SJCRH30 (cell line): Measurements from ENCODE around the gene IGSF23. TPM values are rescaled to one million over a fixed set of nuclear protein-coding genes. Genes with fewer than 3 reads are reported as not detected.
"Not testable (repeated sequence)": the region's sequence is repeated elsewhere in the genome, so short reads cannot be mapped to it uniquely, and the experiment has no call there.

Experiments used
- DNase-seq, 2 experiments: peaks; one replicate each; pipeline ENCODE4 v3.0.0-alpha.2; 2015 to 2020
- H3K27ac ChIP-seq: fragments of 250-450 bp; sonication (Bioruptor Pico); 2 replicates; pipeline ENCODE4 v1.5.1; 2020; ENCODE audit warnings: mild to moderate bottlenecking, moderate library complexity
- H3K27me3 ChIP-seq: fragments of 250-450 bp; sonication (Bioruptor Pico); 2 replicates; pipeline ENCODE4 v1.5.1; 2020; ENCODE audit warnings: mild to moderate bottlenecking, moderate library complexity
- H3K36me3 ChIP-seq: fragments of 250-450 bp; sonication (Bioruptor Pico); 2 replicates; pipeline ENCODE4 v1.5.1; 2020; ENCODE audit warnings: mild to moderate bottlenecking, moderate library complexity
- H3K4me1 ChIP-seq: fragments of 250-450 bp; sonication (Bioruptor Pico); 2 replicates; pipeline ENCODE4 v1.5.1; 2020; ENCODE audit warnings: mild to moderate bottlenecking, moderate library complexity
- H3K4me3 ChIP-seq: fragments of 250-450 bp; sonication (Bioruptor Pico); 2 replicates; pipeline ENCODE4 v1.5.1; 2020; ENCODE audit warnings: mild to moderate bottlenecking, moderate library complexity
- H3K9me3 ChIP-seq: fragments of 250-450 bp; sonication (Bioruptor Pico); replicated peaks from 2 replicates; pipeline ENCODE4 v1.5.1; 2020; ENCODE audit warnings: mild to moderate bottlenecking, moderate library complexity
- total RNA-seq: library from RNA; depleted of rRNA; stranded (reverse); fragments of >200 nt; shearing (Covaris generic); gene quantifications from 2 replicates; pipeline ENCODE4 v1.2.3, GENCODE V29; 2014

Gene IGSF23
- total RNA-seq, 1 experiment from 2014 or later, result not detected

GRCh38 chr19:44596428-44597130, 16.8 kb upstream of the IGSF23 start:
- Histone ChIP-seq H3K9me3 (peaks cover 4% of the 10 kb centered on the region; the same call in 1 of the 2 replicates), H3K4me3 (no peak overlapping the region), H3K27me3 (no peaks in the 10 kb centered on the region; the same call in 1 of the 2 replicates), H3K4me1 (no peaks in the 10 kb centered on the region), H3K27ac (no peak overlapping the region), H3K36me3 (no peaks in the 10 kb centered on the region)
- DNase-seq, result no peak

GRCh38 chr19:44597131-44597491, 16.3 kb upstream of the IGSF23 start:
- no peak overlapping the region for H3K27ac ChIP-seq
- H3K4me3 ChIP-seq, result no peak overlapping the region
- H3K9me3 ChIP-seq, result peaks cover 4% of the 10 kb centered on the region; the same call in 1 of the 2 replicates
- no peaks in the 10 kb centered on the region; the same call in 1 of the 2 replicates for H3K27me3 ChIP-seq
- no peaks in the 10 kb centered on the region for H3K36me3 ChIP-seq
- no peak for DNase-seq
- H3K4me1 ChIP-seq, result no peaks in the 10 kb centered on the region

- H3K4me1 ChIP-seq, result no peaks in the 10 kb centered on the region
- no peaks in the 10 kb centered on the region for H3K36me3 ChIP-seq
- no peaks in the 10 kb centered on the region; the same call in 1 of the 2 replicates for H3K27me3 ChIP-seq
- peaks cover 4% of the 10 kb centered on the region; the same call in 1 of the 2 replicates for H3K9me3 ChIP-seq
- DNase-seq, result no peak
- no peak overlapping the region for H3K27ac ChIP-seq
- H3K4me3 ChIP-seq, result no peak overlapping the region
These were observed 15.0 kb upstream of the IGSF23 start for GRCh38 chr19:44598355-44598754.

GRCh38 chr19:44598880-44599279, 14.5 kb upstream of the IGSF23 start:
- DNase-seq, result no peak
- H3K27me3 ChIP-seq, result no peaks in the 10 kb centered on the region; the same call in 1 of the 2 replicates
- no peak overlapping the region for H3K4me3 ChIP-seq
- H3K9me3 ChIP-seq, result peaks cover 4% of the 10 kb centered on the region; the same call in 1 of the 2 replicates
- no peak overlapping the region for H3K27ac ChIP-seq
- H3K36me3 ChIP-seq, result no peaks in the 10 kb centered on the region
- H3K4me1 ChIP-seq, result no peaks in the 10 kb centered on the region

GRCh38 chr19:44600466-44600865, 12.9 kb upstream of the IGSF23 start:
- Histone ChIP-seq H3K27ac (no peak overlapping the region), H3K36me3 (no peaks in the 10 kb centered on the region), H3K4me3 (no peak overlapping the region), H3K4me1 (no peaks in the 10 kb centered on the region), H3K9me3 (peaks cover 4% of the 10 kb centered on the region; the same call in 1 of the 2 replicates), H3K27me3 (no peaks in the 10 kb centered on the region; the same call in 1 of the 2 replicates)
- DNase-seq, result no peak

- Histone ChIP-seq H3K27me3 (no peaks in the 10 kb centered on the region; the same call in 1 of the 2 replicates), H3K4me3 (no peak overlapping the region), H3K4me1 (no peaks in the 10 kb centered on the region), H3K36me3 (no peaks in the 10 kb centered on the region), H3K27ac (no peak overlapping the region), H3K9me3 (peaks cover 4% of the 10 kb centered on the region; the same call in 1 of the 2 replicates)
- no peak for DNase-seq
These were observed 11.3 kb upstream of the IGSF23 start for GRCh38 chr19:44602081-44602480.

- DNase-seq, result no peak
- no peaks in the 10 kb centered on the region for H3K4me1 ChIP-seq
- no peaks in the 10 kb centered on the region for H3K9me3 ChIP-seq
- H3K27me3 ChIP-seq, result no peaks in the 10 kb centered on the region; the same call in 1 of the 2 replicates
- no peak overlapping the region for H3K27ac ChIP-seq
- no peaks in the 10 kb centered on the region for H3K36me3 ChIP-seq
- H3K4me3 ChIP-seq, result no peak overlapping the region
These were observed 10.0 kb upstream of the IGSF23 start for GRCh38 chr19:44603201-44603945.

- no peaks in the 10 kb centered on the region; the same call in 1 of the 2 replicates for H3K27me3 ChIP-seq
- no peak overlapping the region for H3K27ac ChIP-seq
- H3K4me1 ChIP-seq, result no peaks in the 10 kb centered on the region
These were observed 9.1 kb upstream of the IGSF23 start for GRCh38 chr19:44604241-44604640.

GRCh38 chr19:44605547-44605946, 7.8 kb upstream of the IGSF23 start:
- no peaks in the 10 kb centered on the region; the same call in 1 of the 2 replicates for H3K27me3 ChIP-seq
- DNase-seq, result no peak
- H3K9me3 ChIP-seq, result no peaks in the 10 kb centered on the region
- H3K36me3 ChIP-seq, result no peaks in the 10 kb centered on the region
- H3K4me1 ChIP-seq, result no peaks in the 10 kb centered on the region
- H3K27ac ChIP-seq, result no peak overlapping the region
- H3K4me3 ChIP-seq, result no peak overlapping the region

More at GRCh38 chr19:44604241-44604640, 9.1 kb upstream of the IGSF23 start:
- DNase-seq, result no peak
- H3K36me3 ChIP-seq, result no peaks in the 10 kb centered on the region
- H3K4me3 ChIP-seq, result no peak overlapping the region
- no peaks in the 10 kb centered on the region for H3K9me3 ChIP-seq

- DNase-seq, result no peak
- H3K4me1 ChIP-seq, result no peaks in the 10 kb centered on the region
- no peak overlapping the region for H3K27ac ChIP-seq
- no peak overlapping the region for H3K4me3 ChIP-seq
- no peaks in the 10 kb centered on the region for H3K27me3 ChIP-seq
- H3K36me3 ChIP-seq, result no peaks in the 10 kb centered on the region
- no peaks in the 10 kb centered on the region for H3K9me3 ChIP-seq
These were observed 6.3 kb upstream of the IGSF23 start for GRCh38 chr19:44607049-44607448.

- H3K4me3 ChIP-seq, result no peak overlapping the region
- H3K9me3 ChIP-seq, result no peaks in the 10 kb centered on the region
- DNase-seq, result no peak
- no peaks in the 10 kb centered on the region for H3K36me3 ChIP-seq
- H3K27me3 ChIP-seq, result no peaks in the 10 kb centered on the region
- H3K4me1 ChIP-seq, result no peaks in the 10 kb centered on the region
- no peak overlapping the region for H3K27ac ChIP-seq
These were observed 5.4 kb upstream of the IGSF23 start for GRCh38 chr19:44607917-44608316.

GRCh38 chr19:44608391-44608821, 5.0 kb upstream of the IGSF23 start:
- no peaks in the 10 kb centered on the region for H3K4me1 ChIP-seq
- peak in 1 of 2 experiments; percentile 36 for DNase-seq
- no peak overlapping the region for H3K27ac ChIP-seq

GRCh38 chr19:44609219-44609618, 4.1 kb upstream of the IGSF23 start:
- H3K4me1 ChIP-seq, result no peaks in the 10 kb centered on the region
- no peak overlapping the region for H3K27ac ChIP-seq
- no peaks in the 10 kb centered on the region for H3K9me3 ChIP-seq
- H3K36me3 ChIP-seq, result no peaks in the 10 kb centered on the region
- no peak overlapping the region for H3K4me3 ChIP-seq
- no peak for DNase-seq
- H3K27me3 ChIP-seq, result no peaks in the 10 kb centered on the region

More at GRCh38 chr19:44608391-44608821, 5.0 kb upstream of the IGSF23 start:
- Histone ChIP-seq H3K27me3 (no peaks in the 10 kb centered on the region), H3K4me3 (no peak overlapping the region), H3K9me3 (no peaks in the 10 kb centered on the region), H3K36me3 (no peaks in the 10 kb centered on the region)

GRCh38 chr19:44610497-44610896, 2.9 kb upstream of the IGSF23 start:
- H3K27ac ChIP-seq, H3K27me3 ChIP-seq, DNase-seq, H3K4me3 ChIP-seq, H3K9me3 ChIP-seq, H3K36me3 ChIP-seq, H3K4me1 ChIP-seq: not testable (repeated sequence)

- no peak overlapping the region for H3K4me3 ChIP-seq
- H3K27me3 ChIP-seq, result no peaks in the 10 kb centered on the region
- no peaks in the 10 kb centered on the region for H3K36me3 ChIP-seq
- H3K4me1 ChIP-seq, result no peaks in the 10 kb centered on the region
- no peak overlapping the region for H3K27ac ChIP-seq
- H3K9me3 ChIP-seq, result no peaks in the 10 kb centered on the region
- no peak for DNase-seq
These were observed 1.5 kb upstream of the IGSF23 start for GRCh38 chr19:44611812-44612295.
